ENCODE results near the gene FBXO27.

Gene FBXO27

DNA sequence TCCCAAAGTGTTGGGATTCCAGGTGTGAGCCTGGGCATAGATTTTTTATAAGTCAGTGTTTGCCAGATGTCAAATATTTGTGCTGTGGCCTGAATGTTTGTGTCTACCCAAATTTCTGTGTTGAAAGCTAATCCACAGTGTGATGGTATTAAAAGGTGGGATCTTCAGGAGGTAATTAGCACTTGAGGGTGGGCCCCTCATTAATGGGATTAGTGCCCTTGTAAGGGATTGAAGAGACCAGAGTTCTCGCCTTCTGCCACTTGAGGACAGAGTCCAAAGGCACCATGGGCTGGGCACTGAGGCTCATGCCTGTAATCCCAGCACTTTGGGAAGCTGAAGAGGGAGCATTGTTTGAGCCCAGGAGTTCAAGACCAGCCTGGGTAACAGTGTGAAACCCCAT is 47.1 kb downstream of the FBXO27 start:
- DNase-seq = no peak

DNA sequence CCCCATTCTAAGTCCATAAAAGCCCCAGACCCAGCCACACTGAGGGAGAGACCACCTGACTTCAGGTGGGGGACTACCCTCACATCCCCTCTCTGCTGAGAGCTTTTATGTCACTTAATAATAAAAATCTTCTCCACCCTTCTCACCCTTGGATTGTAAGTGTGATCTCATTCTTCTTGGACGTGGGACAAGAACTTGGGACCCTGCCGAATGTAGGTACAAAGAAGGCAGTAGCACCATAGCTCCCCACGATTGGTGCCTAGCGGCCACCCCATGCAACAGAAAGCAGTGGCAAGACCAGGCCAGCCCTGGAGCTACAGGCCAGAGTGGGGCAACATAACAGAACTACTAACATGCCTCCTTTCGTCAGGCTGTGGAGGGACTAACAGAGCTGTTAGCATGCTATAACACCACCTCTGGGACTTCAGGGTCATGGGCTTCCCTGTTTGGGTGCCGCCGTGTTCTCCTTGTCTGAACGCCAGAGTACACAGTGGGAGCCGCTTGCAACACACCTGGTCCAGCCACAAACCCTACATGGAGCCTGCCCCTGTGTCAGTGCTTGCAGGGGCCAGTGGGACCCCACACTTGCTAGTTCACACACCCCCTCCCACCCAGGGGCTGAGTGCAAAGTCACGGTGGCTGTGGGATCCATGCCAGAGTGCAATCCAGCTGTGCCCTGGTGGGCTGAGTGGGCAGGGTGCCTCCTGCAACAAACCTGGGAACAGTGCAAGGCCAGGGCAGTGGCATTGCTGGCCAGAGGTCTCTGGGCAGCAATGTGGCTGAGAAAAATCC is 51.6 kb downstream of the FBXO27 start:
- no peak for DNase-seq

DNA sequence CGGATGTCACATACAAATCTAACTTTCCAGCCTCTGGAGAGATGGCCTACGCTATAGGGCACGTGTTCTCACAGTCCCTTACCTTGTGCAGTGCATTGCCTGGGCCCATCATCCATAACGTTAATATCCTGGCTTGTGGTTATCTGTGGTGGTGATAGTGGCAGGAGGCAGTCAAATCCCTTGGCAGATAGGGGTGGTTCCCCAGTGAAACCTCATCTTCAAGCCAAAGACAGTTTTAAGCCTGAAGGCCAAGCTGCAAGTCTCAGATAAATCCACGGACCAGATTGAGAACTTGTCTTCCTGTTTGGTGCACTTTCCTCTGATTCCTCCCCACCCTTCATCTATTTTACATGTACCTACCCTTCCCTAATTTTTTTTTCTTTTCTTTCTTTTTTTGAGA is 52.5 kb downstream of the FBXO27 start:
- DNase-seq = no peak

DNA sequence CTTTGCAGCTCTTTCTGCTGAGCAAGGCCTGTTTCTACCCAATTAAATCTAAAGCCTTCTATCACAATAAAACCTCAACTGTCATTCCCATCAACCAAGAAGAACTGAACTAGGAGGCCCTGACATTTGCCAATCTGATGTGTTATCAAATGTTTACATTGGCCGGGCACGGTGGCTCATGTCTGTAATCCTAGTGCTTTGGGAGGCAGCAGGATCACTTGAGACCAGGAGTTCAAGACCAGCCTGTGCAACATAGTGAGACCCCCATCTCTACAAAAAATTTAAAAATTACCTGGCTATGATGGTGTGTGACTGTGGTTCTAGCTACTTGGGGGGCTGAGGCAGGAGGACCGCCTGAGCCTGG is 54.0 kb downstream of the FBXO27 start:
- no peak for DNase-seq

DNA sequence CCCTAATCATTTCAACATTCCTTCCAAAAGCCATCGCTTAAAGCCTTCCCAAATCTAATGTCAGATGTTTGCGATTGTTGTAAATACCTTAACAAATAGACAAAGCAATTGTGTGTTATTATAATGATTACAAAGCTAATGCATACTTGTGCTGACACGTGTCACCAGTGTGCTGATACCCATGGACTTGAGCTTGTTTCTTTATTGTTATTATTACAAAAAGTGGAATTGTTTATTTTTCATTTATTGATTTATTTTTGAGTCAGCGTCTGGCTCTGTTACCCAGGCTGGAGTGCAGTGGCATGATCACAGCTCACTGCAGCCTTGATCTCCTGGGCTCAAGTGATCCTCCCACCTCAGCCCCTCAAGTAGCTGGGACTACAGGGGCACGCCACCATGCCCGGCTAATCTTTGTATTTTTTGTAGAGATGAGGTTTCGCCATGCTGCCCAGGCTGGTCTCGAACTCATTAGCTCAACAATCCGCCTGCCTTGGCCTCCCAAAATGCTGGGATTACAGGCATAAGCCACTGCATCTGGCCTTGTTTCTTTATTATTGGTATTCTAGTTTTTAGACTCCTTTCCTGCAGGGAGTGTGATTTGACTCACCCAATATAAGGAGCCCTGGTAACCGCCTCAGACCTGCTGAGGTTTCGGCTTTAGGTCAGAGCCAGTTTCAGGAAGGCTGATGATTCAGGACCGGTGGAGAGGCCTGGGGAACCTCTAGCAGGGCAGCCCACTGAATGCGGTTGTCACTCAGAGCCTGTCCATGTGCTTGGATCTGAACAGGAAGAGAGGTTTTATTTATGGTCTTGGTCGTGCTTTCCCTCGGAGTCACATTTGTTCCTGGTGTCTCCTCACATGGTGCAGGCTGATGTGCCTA is 54.7 kb downstream of the FBXO27 start:
- DNase-seq = peak; percentile 17

DNA sequence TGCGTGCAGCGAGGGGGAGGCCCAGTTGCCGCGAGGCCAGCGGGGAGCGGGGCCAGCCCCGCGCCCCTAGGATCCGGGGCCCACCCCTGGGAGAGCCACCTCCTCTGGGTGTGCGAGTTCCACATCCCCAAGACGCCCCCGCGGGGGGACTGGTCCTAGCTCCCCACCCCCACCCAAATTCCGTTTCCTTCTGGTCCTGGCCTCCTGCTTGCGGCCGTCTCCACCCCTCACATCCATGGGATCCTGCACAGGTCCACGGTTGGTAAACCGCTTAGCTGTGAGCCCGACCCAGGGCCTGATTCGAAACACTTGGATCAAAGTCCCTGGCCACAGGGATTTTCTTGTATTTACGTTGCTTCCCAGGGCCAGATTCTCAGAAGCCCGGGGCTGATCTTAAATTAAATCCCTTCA is 56.5 kb downstream of the FBXO27 start:
- DNase-seq = no peak

DNA sequence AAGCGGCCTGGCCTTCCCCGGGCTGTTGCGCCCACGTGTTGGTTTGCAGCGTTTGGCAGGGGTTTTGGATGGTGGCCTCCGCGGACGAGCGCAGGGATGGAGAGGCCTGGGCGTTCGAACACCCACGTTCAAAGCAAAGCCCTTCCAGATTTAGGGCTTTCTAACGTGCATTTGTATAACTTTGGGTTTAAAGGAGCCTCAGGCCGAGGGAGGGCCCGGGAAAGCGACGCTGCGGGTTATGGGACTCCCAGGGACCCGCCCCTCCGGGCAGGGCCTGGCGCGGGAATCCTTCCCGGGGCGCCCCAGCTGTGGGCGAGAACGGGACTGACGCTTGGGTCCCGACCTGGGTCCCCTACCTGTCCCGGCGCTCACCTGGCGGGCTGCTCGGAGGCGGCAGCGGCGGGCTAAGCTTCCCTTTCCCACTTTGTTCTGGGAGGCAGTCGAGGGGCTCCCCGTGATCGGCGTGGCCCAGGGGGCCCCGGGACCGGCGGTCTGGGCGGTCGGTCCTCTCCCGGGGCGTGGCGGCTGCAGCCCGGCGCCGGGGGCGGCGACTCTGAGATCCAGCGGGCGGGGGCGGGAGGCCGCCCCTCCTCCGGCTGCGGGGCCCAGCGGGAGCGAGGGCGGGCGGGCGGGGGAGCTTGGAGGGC is 57.0 kb downstream of the FBXO27 start, which contains the start of gene FBXO17:
Gene FBXO17 (minus strand): TSS at position 529 of the 647 bp plus-strand sequence. CDS start 25,423 bp downstream, outside the sequence.
- DNase-seq = no peak

DNA sequence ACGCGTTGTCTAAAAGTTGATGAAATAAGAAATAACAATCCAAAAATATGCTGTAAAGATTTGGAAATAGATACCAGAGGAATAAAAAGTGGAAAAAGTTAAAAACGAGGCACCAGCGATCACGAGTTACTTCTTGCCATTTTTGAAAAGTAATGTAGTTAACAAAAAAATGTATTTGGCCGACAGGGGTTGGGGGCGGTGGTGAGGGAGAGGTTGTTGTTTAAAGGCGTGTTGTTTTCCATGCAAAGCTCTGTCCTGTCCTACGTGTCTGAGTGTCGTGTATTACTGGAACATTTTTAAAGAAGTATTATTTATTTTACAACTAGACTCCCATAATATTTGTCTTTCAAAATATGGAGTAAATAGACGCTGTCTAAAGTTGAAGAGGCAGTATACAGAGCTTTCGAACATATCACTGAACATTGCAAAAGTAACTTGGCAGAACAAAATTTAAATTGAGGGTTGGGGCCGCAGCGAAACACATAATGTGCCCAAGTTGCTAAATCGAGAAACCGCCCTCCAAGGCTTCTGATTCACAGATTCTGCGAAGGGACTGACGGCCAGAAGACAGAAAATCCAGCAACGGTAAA is 57.6 kb downstream of the FBXO27 start:
- DNase-seq = no peak

All from stimulated activated CD4-positive, alpha-beta T cell treated with anti-CD3 and anti-CD28 coated beads, Interleukin-4, amount 100 ng/mL, for 1 hour (primary cell).